B cell (primary cell): ENCODE results near the gene CDKN3. TPM values are rescaled to one million over a fixed set of nuclear protein-coding genes. Genes with fewer than 3 reads are reported as not detected.
"Not testable (repeated sequence)": the region's sequence is repeated elsewhere in the genome, so short reads cannot be mapped to it uniquely, and the experiment has no call there.

Experiments
- ATAC-seq: fragments of 200-7000 bp; cut with Tn5 transposase; one replicate; pipeline ENCODE4 v1.10.0; 2021; ENCODE audit warnings: low read depth, mild to moderate bottlenecking, moderate number of reproducible peaks, moderate library complexity
- CTCF ChIA-PET: fragments of 350-600 bp; sonication (Branson Sonifier 250); formaldehyde crosslinking; loops from one replicate; lab custom pipeline; 2021; ENCODE audit warnings: antibody characterized with exemption, inconsistent platforms; lab: Charles Lee
- POLR2A ChIA-PET: fragments of 350-600 bp; sonication (Branson Sonifier 250); formaldehyde crosslinking; loops from one replicate; lab custom pipeline; 2021; ENCODE audit warnings: antibody characterized with exemption; lab: Charles Lee
- DNase-seq: peaks from one replicate; pipeline ENCODE4 v3.0.0; 2013
- H2AFZ ChIP-seq: 2 replicates; pipeline ENCODE4 v1.6.1; 2012; ENCODE audit warnings: mild to moderate bottlenecking, low read depth, low read length; ENCODE audit not compliant: insufficient read depth, poor library complexity, severe bottlenecking
- H3K27ac ChIP-seq, 2 donors: 1 replicate in 1 of 2; 2 replicates in 1 of 2; pipeline ENCODE4 v1.5.1; 2012 to 2013; ENCODE audit warnings: low read length in 2 of 2, mild to moderate bottlenecking in 2 of 2, moderate library complexity in 1 of 2
- H3K27me3 ChIP-seq, 4 experiments: fragments of 200-600 bp in 1 of 4; sonication (generic) in 1 of 4; replicated peaks in 1 of 4; 1 replicate in 2 of 4; 2 replicates in 2 of 4; pipeline versions ENCODE4 v1.6.1 to v1.7.0; 2013 to 2016; ENCODE audit warnings: low read length in 3 of 4, mild to moderate bottlenecking in 2 of 4, mixed read lengths in 1 of 4, moderate library complexity in 1 of 4; ENCODE audit not compliant: insufficient read depth in 4 of 4, control insufficient read depth in 3 of 4; ENCODE audit errors: control extremely low read depth in 1 of 4
- H3K36me3 ChIP-seq, 2 experiments: replicated peaks in 1 of 2; 1 replicate in 1 of 2; 2 replicates in 1 of 2; pipeline versions ENCODE4 v1.6.1 to v1.7.1; 2013; ENCODE audit warnings: low read length in 1 of 2; ENCODE audit not compliant: insufficient read depth in 2 of 2, control insufficient read depth in 1 of 2; ENCODE audit errors: control extremely low read depth in 1 of 2, extremely low read depth in 1 of 2
- H3K4me1 ChIP-seq, 2 donors: fragments of 200-600 bp in 1 of 2; sonication (generic) in 1 of 2; 1 replicate in 1 of 2; 2 replicates in 1 of 2; pipeline versions ENCODE4 v1.5.1 to v1.6.1; 2013 to 2017; ENCODE audit warnings: low read length in 2 of 2; ENCODE audit not compliant: control insufficient read depth in 2 of 2, insufficient read depth in 2 of 2
- H3K4me2 ChIP-seq: replicated peaks from 2 replicates; pipeline ENCODE3; 2012; ENCODE audit warnings: mild to moderate bottlenecking, low read depth, low read length; ENCODE audit not compliant: poor library complexity, severe bottlenecking
- H3K4me3 ChIP-seq, 5 experiments: fragments of 200-600 bp in 1 of 5; sonication (generic) in 1 of 5; 1 replicate in 3 of 5; 2 replicates in 2 of 5; pipeline versions ENCODE4 v1.5.1 to v1.7.0; 2011 to 2016; ENCODE audit warnings: low read length in 4 of 5, mild to moderate bottlenecking in 4 of 5, low read depth in 2 of 5, control low read depth in 1 of 5, moderate library complexity in 1 of 5; ENCODE audit not compliant: insufficient read depth in 1 of 5; ENCODE audit errors: control extremely low read depth in 1 of 5, extremely low read depth in 1 of 5
- H3K79me2 ChIP-seq: fragments of 200-600 bp; sonication (generic); one replicate; pipeline ENCODE4 v1.6.0; 2016; ENCODE audit warnings: low read length; ENCODE audit not compliant: control insufficient read depth, insufficient read depth
- H3K9ac ChIP-seq: fragments of 200-600 bp; sonication (generic); 2 replicates; pipeline ENCODE4 v1.6.1; 2017; ENCODE audit warnings: mild to moderate bottlenecking, low read length, moderate library complexity
- H3K9me3 ChIP-seq, 3 donors: one replicate each; pipeline versions ENCODE4 v1.6.1 to v1.7.1; 2013; ENCODE audit warnings: low read length in 2 of 3; ENCODE audit not compliant: control insufficient read depth in 2 of 3, insufficient read depth in 1 of 3; ENCODE audit errors: control extremely low read depth in 1 of 3
- H4K20me1 ChIP-seq: 2 replicates; pipeline ENCODE4 v1.6.0; 2012; ENCODE audit warnings: mild to moderate bottlenecking, low read length; ENCODE audit not compliant: insufficient read depth, control insufficient read depth, poor library complexity, severe bottlenecking
- H3K27ac Mint-ChIP-seq: one replicate; pipeline ENCODE4 v1.8.0; 2021; ENCODE audit warnings: mixed read lengths
- H3K27me3 Mint-ChIP-seq: one replicate; pipeline ENCODE4 v1.8.0; 2021; ENCODE audit warnings: mixed read lengths
- H3K4me1 Mint-ChIP-seq: one replicate; pipeline ENCODE4 v1.8.0; 2021; ENCODE audit warnings: mixed read lengths
- H3K4me3 Mint-ChIP-seq: one replicate; pipeline ENCODE4 v1.8.0; 2021; ENCODE audit warnings: mixed read lengths
- H3K9me3 Mint-ChIP-seq: one replicate; pipeline ENCODE4 v1.8.0; 2022; ENCODE audit warnings: mixed read lengths; ENCODE audit not compliant: insufficient read depth
- EZH2 ChIP-seq: IDR thresholded peaks from 2 replicates; pipeline ENCODE4 v1.6.1; 2012; ENCODE audit warnings: borderline replicate concordance, low read depth, mild to moderate bottlenecking, moderate library complexity, low read length; ENCODE audit not compliant: insufficient read depth, poor library complexity, severe bottlenecking
- WGBS: methylation state at CpG from one replicate; pipeline ENCODE4 v1.1.5; 2013; ENCODE audit warnings: missing lambda C conversion rate; ENCODE audit not compliant: insufficient coverage; 5-methylcytosine and 5-hydroxymethylcytosine counted together
- intact Hi-C: fragments of 100-400 bp; cut with micrococcal nuclease; formaldehyde crosslinking; loops from one replicate; pipeline ENCODE4 v1.10.0; 2022
- polyA plus RNA-seq: library from polyadenylated mRNA; depleted of rRNA; stranded (reverse); fragments of >200 nt; gene quantifications from 2 replicates; pipeline ENCODE4 v1.2.3, GENCODE V29; 2012
- total RNA-seq, 2 donors: library from RNA; stranded (reverse); fragments of 120-200 nt in 1 of 2; gene quantifications; 1 replicate in 1 of 2; 2 replicates in 1 of 2; pipeline versions ENCODE4 v1.2.3 to v1.2.4, GENCODE V29; 2013 to 2022
- TF ChIP-seq, protein P1 (sequence below): fragments of 200-600 bp; IDR thresholded peaks from one replicate; pipeline ENCODE4 v1.8.0; 2022; ENCODE audit warnings: antibody characterized with exemption, mild to moderate bottlenecking

CDKN3 gene
- total and polyA plus RNA-seq, 2 donors (not counting 1 experiment from before 2014, with no cell fraction given), result 0.42 to 1.0 TPM

- DNase-seq (no peak), ATAC-seq (no peak)
- Histone ChIP-seq H3K4me2 (no peak overlapping the region), H3K9me3 (peaks cover 0 to 13% (median 2%) of the 10 kb centered on the region in 3 donors), H3K27ac (no peak overlapping the region), H4K20me1 (no peaks in the 10 kb centered on the region), H3K9ac (no peak overlapping the region), H3K27me3 (no peaks in the 10 kb centered on the region), H2AFZ (no peak overlapping the region), H3K79me2 (no peaks in the 10 kb centered on the region), H3K4me1 (no peaks in the 10 kb centered on the region), H3K36me3 (no peaks in the 10 kb centered on the region), H3K4me3 (no peak overlapping the region)
- intact Hi-C loops, result no loop called here
- no CpG with 5 or more reads among the region's 1 CpG for WGBS
- H3K27ac Mint-ChIP-seq, result no peak overlapping the region
- peaks cover 4% of the 10 kb centered on the region for H3K4me1 Mint-ChIP-seq
- no peak overlapping the region for H3K4me3 Mint-ChIP-seq
- ChIA-PET POLR2A (interaction anchor here (0.7 kb wide), 1 partner anchor 20 kb away, joined by 7 read pairs; no protein-coding TSS in a partner anchor), CTCF (no interaction called here)
- peaks cover 11% of the 10 kb centered on the region for H3K9me3 Mint-ChIP-seq
- H3K27me3 Mint-ChIP-seq, result no peaks in the 10 kb centered on the region
- TF ChIP-seq, protein P1, sequence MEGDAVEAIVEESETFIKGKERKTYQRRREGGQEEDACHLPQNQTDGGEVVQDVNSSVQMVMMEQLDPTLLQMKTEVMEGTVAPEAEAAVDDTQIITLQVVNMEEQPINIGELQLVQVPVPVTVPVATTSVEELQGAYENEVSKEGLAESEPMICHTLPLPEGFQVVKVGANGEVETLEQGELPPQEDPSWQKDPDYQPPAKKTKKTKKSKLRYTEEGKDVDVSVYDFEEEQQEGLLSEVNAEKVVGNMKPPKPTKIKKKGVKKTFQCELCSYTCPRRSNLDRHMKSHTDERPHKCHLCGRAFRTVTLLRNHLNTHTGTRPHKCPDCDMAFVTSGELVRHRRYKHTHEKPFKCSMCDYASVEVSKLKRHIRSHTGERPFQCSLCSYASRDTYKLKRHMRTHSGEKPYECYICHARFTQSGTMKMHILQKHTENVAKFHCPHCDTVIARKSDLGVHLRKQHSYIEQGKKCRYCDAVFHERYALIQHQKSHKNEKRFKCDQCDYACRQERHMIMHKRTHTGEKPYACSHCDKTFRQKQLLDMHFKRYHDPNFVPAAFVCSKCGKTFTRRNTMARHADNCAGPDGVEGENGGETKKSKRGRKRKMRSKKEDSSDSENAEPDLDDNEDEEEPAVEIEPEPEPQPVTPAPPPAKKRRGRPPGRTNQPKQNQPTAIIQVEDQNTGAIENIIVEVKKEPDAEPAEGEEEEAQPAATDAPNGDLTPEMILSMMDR, result no peak
- no peak for TF ChIP-seq EZH2
These were observed 58.6 kb downstream of the CDKN3 start for GRCh38 chr14:54455363-54455762.

DNA sequence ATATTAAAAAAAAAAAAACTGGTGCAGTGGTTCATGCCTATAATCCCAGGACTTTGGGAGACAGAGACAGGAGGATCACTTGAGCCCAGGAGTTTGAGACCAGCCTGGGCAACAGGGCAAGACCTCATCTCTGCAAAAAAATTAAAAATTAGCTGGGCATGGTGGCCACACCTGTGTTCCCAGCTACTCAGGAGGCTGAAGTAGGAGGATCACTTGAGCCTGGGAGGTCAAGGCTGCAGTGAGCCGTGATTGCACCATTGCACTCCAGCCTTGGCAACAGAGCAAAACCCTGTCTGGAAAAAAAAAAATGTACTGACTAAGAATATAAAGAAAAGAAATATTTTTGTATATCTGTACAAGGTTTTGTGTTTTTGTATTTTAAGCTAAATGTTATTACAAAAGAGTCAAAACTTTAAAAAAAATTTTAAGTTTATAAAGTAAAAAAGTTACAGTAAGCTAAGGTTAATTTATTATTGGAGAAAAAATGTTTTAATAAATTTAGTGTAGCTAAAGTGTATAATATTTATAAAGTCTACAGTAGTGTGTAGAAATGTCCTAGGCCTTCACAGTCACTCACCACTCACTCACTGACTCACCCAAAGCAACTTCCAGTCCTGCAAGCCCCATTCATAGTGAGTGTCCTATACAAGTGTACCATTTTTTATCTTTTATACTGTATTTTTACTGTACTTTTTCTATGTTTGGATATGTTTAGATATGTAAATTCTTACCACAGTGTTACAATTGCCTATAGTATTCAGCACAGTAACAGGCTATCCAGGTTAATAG is 60.2 kb downstream of the CDKN3 start:
- H3K36me3 ChIP-seq, H3K27me3 ChIP-seq, H4K20me1 ChIP-seq, ATAC-seq, H3K4me1 ChIP-seq, H3K4me3 ChIP-seq, H3K4me2 ChIP-seq, intact Hi-C loops, H2AFZ ChIP-seq, H3K4me1 Mint-ChIP-seq, H3K9ac ChIP-seq, H3K4me3 Mint-ChIP-seq, H3K27ac ChIP-seq, H3K79me2 ChIP-seq, H3K27me3 Mint-ChIP-seq, H3K27ac Mint-ChIP-seq, DNase-seq: not testable (repeated sequence)
- WGBS, result no CpG with 5 or more reads among the region's 1 CpG
- peaks cover 11% of the 10 kb centered on the region for H3K9me3 Mint-ChIP-seq
- POLR2A ChIA-PET, result interaction anchor here (0.6 kb wide), 1 partner anchor 597 kb away, joined by 7 read pairs; no protein-coding TSS in a partner anchor
- CTCF ChIA-PET, result interaction anchor here (0.7 kb wide), 2 partner anchors 268 to 269 kb away, joined by 3 read pairs; no protein-coding TSS in a partner anchor
- H3K9me3 ChIP-seq, result peaks cover 0 to 13% (median 2%) of the 10 kb centered on the region in 3 donors
